Prostate gland (tissue), 2 donors: Measurements from ENCODE around the gene TSHZ3.

Experiments used
- POLR2A ChIP-seq: fragments of 450-650 bp; IDR thresholded peaks from one replicate; pipeline ENCODE4 v1.6.1; 2016; ENCODE audit warnings: antibody characterized with exemption, mild to moderate bottlenecking
- POLR2AphosphoS5 ChIP-seq: sonication (generic); formaldehyde crosslinking; IDR thresholded peaks from one replicate; pipeline ENCODE4 v1.6.1; 2017; ENCODE audit warnings: antibody characterized with exemption
- TF ChIP-seq, protein P1 (sequence below), 4 experiments: fragments of 200-600 bp in 2 of 4; fragments of 450-650 bp in 2 of 4; sonication (generic) in 2 of 4; IDR thresholded peaks; 1 replicate in 3 of 4; 2 replicates in 1 of 4; pipeline ENCODE4 v1.5.1; 2016 to 2019; ENCODE audit warnings: antibody characterized with exemption in 4 of 4, mild to moderate bottlenecking in 2 of 4, moderate library complexity in 2 of 4

DNA sequence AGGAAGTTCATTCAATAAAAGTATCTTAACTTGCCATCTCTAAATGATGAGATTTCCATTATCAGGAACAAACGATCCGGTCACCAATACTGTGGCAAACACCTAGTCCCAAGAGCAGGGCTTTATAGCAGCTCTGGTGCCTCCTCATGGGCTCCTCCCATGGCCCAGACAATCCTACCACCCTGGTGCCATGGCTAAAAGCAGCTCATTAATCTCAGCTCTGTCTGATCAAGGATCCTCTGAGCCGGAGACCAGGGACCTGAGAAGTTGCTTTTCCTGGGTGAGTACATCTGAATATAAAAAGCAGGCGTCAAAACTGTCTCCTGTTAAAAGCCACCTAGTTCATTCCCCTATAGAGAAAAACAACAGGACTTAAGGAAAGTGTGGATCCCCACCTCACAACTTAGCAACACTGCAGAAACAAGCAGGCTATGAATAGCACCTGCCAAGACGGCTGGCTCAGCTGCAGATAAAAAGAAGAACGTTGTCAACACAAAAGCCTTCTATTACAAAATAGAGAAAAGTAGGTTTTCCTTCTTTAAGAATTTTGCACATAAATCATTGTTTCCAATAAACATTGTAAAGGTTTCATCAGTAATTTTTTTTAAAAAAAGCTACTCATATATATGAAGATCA is 30.3 kb downstream of the TSHZ3 start:
- TF ChIP-seq POLR2A (no peak), POLR2AphosphoS5 (no peak)
- TF ChIP-seq, protein P1, sequence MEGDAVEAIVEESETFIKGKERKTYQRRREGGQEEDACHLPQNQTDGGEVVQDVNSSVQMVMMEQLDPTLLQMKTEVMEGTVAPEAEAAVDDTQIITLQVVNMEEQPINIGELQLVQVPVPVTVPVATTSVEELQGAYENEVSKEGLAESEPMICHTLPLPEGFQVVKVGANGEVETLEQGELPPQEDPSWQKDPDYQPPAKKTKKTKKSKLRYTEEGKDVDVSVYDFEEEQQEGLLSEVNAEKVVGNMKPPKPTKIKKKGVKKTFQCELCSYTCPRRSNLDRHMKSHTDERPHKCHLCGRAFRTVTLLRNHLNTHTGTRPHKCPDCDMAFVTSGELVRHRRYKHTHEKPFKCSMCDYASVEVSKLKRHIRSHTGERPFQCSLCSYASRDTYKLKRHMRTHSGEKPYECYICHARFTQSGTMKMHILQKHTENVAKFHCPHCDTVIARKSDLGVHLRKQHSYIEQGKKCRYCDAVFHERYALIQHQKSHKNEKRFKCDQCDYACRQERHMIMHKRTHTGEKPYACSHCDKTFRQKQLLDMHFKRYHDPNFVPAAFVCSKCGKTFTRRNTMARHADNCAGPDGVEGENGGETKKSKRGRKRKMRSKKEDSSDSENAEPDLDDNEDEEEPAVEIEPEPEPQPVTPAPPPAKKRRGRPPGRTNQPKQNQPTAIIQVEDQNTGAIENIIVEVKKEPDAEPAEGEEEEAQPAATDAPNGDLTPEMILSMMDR (IDR thresholded peaks at IDR 0.05) = no peak
